IMR-90 (cell line): ENCODE data around the gene SMIM24. TPM values are rescaled to one million over a fixed set of nuclear protein-coding genes. Genes with fewer than 3 reads are reported as not detected.
"Not testable (repeated sequence)": the region's sequence is repeated elsewhere in the genome, so short reads cannot be mapped to it uniquely, and the experiment has no call there.

Experiments
- ATAC-seq: fragments of 200-7000 bp; cut with Tn5 transposase; 2 replicates; pipeline ENCODE4 v1.9.1; 2020; ENCODE audit warnings: low read depth, mild to moderate bottlenecking, moderate library complexity
- Bru-seq: library from RNA; stranded (reverse); fragments of 400-500 nt; gene quantifications from one replicate; lab custom pipeline; 2021; lab: Mats Ljungman, UMichigan
- BruChase-seq, 2 experiments: library from RNA; stranded (reverse); fragments of 400-500 nt; gene quantifications; one replicate each; lab custom pipeline; 2021; lab: Mats Ljungman, UMichigan
- BruUV-seq: library from RNA; stranded (reverse); fragments of 400-500 nt; replicated peaks from 2 replicates; lab custom pipeline; 2021; lab: Mats Ljungman, UMichigan
- CTCF ChIA-PET: fragments of 300-600 bp; formaldehyde crosslinking; extraction: SDS; loops from one replicate; lab custom pipeline; 2021; ENCODE audit warnings: antibody characterized with exemption; lab: Yijun Ruan, JAX
- POLR2A ChIA-PET: fragments of 300-600 bp; sonication (Branson Sonifier 250); formaldehyde crosslinking; loops from one replicate; lab custom pipeline; 2022; ENCODE audit warnings: antibody characterized with exemption; ENCODE audit not compliant: unreplicated experiment; lab: Charles Lee
- DNase-seq: peaks from one replicate; pipeline ENCODE4 v3.0.0; 2013
- H2AFZ ChIP-seq: replicated peaks from 2 replicates; pipeline ENCODE3; 2013; ENCODE audit warnings: low read length, mild to moderate bottlenecking; ENCODE audit not compliant: poor library complexity
- H2AK5ac ChIP-seq: 2 replicates; pipeline ENCODE4 v1.6.1; 2013; ENCODE audit warnings: low read depth, low read length, inconsistent platforms
- H2AK9ac ChIP-seq: replicated peaks from 2 replicates; pipeline ENCODE3; 2013; ENCODE audit warnings: mild to moderate bottlenecking, low read depth, low read length, moderate library complexity; ENCODE audit not compliant: poor library complexity
- H2BK120ac ChIP-seq: 2 replicates; pipeline ENCODE4 v1.6.1; 2013; ENCODE audit warnings: low read depth, low read length, inconsistent platforms
- H2BK15ac ChIP-seq: 3 replicates; pipeline ENCODE4 v1.6.1; 2013; ENCODE audit warnings: low read depth, low read length, inconsistent platforms
- H2BK20ac ChIP-seq: 2 replicates; pipeline ENCODE4 v1.6.1; 2013; ENCODE audit warnings: low read depth, mild to moderate bottlenecking, inconsistent platforms, low read length, moderate library complexity
- H2BK5ac ChIP-seq: 2 replicates; pipeline ENCODE4 v1.6.1; 2013; ENCODE audit warnings: mild to moderate bottlenecking, low read depth, low read length, inconsistent platforms; ENCODE audit not compliant: poor library complexity, severe bottlenecking
- H3K14ac ChIP-seq: replicated peaks from 2 replicates; pipeline ENCODE4 v1.6.1; 2013; ENCODE audit warnings: low read depth, low read length, inconsistent platforms
- H3K18ac ChIP-seq: 2 replicates; pipeline ENCODE4 v1.6.1; 2013; ENCODE audit warnings: low read depth, low read length, control low read depth
- H3K23ac ChIP-seq: 2 replicates; pipeline ENCODE4 v1.6.1; 2013; ENCODE audit warnings: low read depth, low read length, inconsistent platforms
- H3K27ac ChIP-seq: 2 replicates; pipeline ENCODE4 v1.5.1; 2013; ENCODE audit warnings: mild to moderate bottlenecking, control low read depth, low read length; ENCODE audit not compliant: insufficient read depth
- H3K27me3 ChIP-seq: 2 replicates; pipeline ENCODE4 v1.6.1; 2013; ENCODE audit warnings: low read length; ENCODE audit not compliant: control insufficient read depth, insufficient read depth
- H3K36me3 ChIP-seq: 2 replicates; pipeline ENCODE4 v1.6.1; 2013; ENCODE audit warnings: low read length, mixed read lengths; ENCODE audit not compliant: control insufficient read depth, insufficient read depth
- H3K4ac ChIP-seq: 2 replicates; pipeline ENCODE4 v1.6.1; 2013; ENCODE audit warnings: low read depth, low read length, inconsistent platforms
- H3K4me1 ChIP-seq: 2 replicates; pipeline ENCODE4 v1.6.1; 2013; ENCODE audit warnings: low read length, mixed read lengths; ENCODE audit not compliant: control insufficient read depth, insufficient read depth
- H3K4me2 ChIP-seq: 2 replicates; pipeline ENCODE4 v1.6.1; 2013; ENCODE audit warnings: low read depth, mild to moderate bottlenecking, control low read depth, low read length, moderate library complexity
- H3K4me3 ChIP-seq: 2 replicates; pipeline ENCODE4 v1.5.1; 2013; ENCODE audit warnings: low read depth, mild to moderate bottlenecking, control low read depth, low read length, moderate library complexity; ENCODE audit not compliant: insufficient read depth
- H3K56ac ChIP-seq: 2 replicates; pipeline ENCODE4 v1.6.1; 2013; ENCODE audit warnings: low read length, inconsistent platforms; ENCODE audit not compliant: insufficient read depth; ENCODE audit errors: extremely low read depth
- H3K79me1 ChIP-seq, 2 experiments: 2 replicates each; pipeline ENCODE4 v1.6.1; 2013; ENCODE audit warnings: low read length in 2 of 2, inconsistent platforms in 1 of 2, low read depth in 1 of 2
- H3K9ac ChIP-seq: 2 replicates; pipeline ENCODE4 v1.6.1; 2013; ENCODE audit warnings: low read depth, low read length, control low read depth
- H3K9me1 ChIP-seq: 2 replicates; pipeline ENCODE4 v1.6.1; 2013; ENCODE audit warnings: low read length, inconsistent platforms; ENCODE audit not compliant: insufficient read depth
- H3K9me3 ChIP-seq: 2 replicates; pipeline ENCODE4 v1.6.1; 2013; ENCODE audit warnings: low read length; ENCODE audit not compliant: control insufficient read depth, insufficient read depth
- H4K20me1 ChIP-seq: 2 replicates; pipeline ENCODE4 v1.6.1; 2013; ENCODE audit warnings: low read length, inconsistent platforms; ENCODE audit not compliant: insufficient read depth
- H4K5ac ChIP-seq: 2 replicates; pipeline ENCODE4 v1.6.1; 2013; ENCODE audit warnings: mild to moderate bottlenecking, low read depth, low read length, control low read depth
- H4K8ac ChIP-seq, 2 experiments: 2 replicates each; pipeline ENCODE4 v1.6.1; 2013; ENCODE audit warnings: low read depth in 2 of 2, low read length in 2 of 2, control low read depth in 1 of 2, inconsistent platforms in 1 of 2
- H4K91ac ChIP-seq: 2 replicates; pipeline ENCODE4 v1.6.1; 2013; ENCODE audit warnings: low read depth, low read length, inconsistent platforms; ENCODE audit not compliant: insufficient read depth
- CHD1 ChIP-seq: IDR thresholded peaks from 2 replicates; pipeline ENCODE4 v1.6.1; 2012; ENCODE audit warnings: low read depth, low read length, improper control_type of control experiment
- WGBS, 2 experiments: methylation state at CpG; one replicate each; pipeline versions ENCODE4 v1.1.5 to v1.1.7; 2013; ENCODE audit warnings: missing lambda C conversion rate in 2 of 2; ENCODE audit not compliant: insufficient read length in 1 of 2; ENCODE audit errors: extremely low coverage in 2 of 2; 5-methylcytosine and 5-hydroxymethylcytosine counted together
- dilution Hi-C: fragments of 300-500 bp; cut with HindIII; formaldehyde crosslinking; loops from one replicate; pipeline ENCODE4 v1.14.3; 2018; ENCODE audit warnings: low sequenced_read_pairs; ENCODE audit not compliant: unreplicated experiment
- in situ Hi-C: fragments of 300-500 bp; cut with MboI; formaldehyde crosslinking; loops from 3 replicates; pipeline ENCODE4 v1.14.3; 2019; ENCODE audit warnings: low sequenced_read_pairs, inconsistent platforms, mixed read lengths
- intact Hi-C: fragments of 100-400 bp; cut with micrococcal nuclease; formaldehyde crosslinking; loops from 2 replicates; pipeline ENCODE4 v1.10.0; 2022
- long read RNA-seq: library from polyadenylated mRNA; unstranded; transcript quantifications from one replicate; pipeline ENCODE4 v2.0.0, GENCODE V29; 2021; ENCODE audit not compliant: unreplicated experiment
- polyA plus RNA-seq, 3 experiments: library from polyadenylated mRNA; depleted of rRNA; stranded (reverse); fragments of >200 nt; gene quantifications; 2 replicates each; pipeline ENCODE4 v1.2.3, GENCODE V29; 2012; ENCODE audit warnings: low replicate concordance in 1 of 3
- total RNA-seq: library from RNA; depleted of rRNA; stranded (reverse); fragments of >200 nt; gene quantifications from 2 replicates; pipeline ENCODE4 v1.2.3, GENCODE V29; 2012; rRNA removed

The SMIM24 gene
- total RNA-seq (not detected in 2 replicates), polyA plus RNA-seq (2012; rRNA removed) (not detected in 2 replicates), Bru-seq, nascent RNA (not detected), BruChase-seq, experiment 1, labeled RNA remaining after a 6-hour chase (percentile 9 among the genes with signal in this experiment), BruChase-seq, experiment 2, labeled RNA remaining after a 2-hour chase (not detected)
- polyA plus RNA-seq (2012; cell fraction: cytosol; rRNA removed): 0.09 TPM in 1 of 2 replicates, not detected in the other
- not detected in 2 replicates for polyA plus RNA-seq (2012; cell fraction: nucleus; rRNA removed; ENCODE audit: low replicate concordance)
- long read RNA-seq: 0 reads

DNA sequence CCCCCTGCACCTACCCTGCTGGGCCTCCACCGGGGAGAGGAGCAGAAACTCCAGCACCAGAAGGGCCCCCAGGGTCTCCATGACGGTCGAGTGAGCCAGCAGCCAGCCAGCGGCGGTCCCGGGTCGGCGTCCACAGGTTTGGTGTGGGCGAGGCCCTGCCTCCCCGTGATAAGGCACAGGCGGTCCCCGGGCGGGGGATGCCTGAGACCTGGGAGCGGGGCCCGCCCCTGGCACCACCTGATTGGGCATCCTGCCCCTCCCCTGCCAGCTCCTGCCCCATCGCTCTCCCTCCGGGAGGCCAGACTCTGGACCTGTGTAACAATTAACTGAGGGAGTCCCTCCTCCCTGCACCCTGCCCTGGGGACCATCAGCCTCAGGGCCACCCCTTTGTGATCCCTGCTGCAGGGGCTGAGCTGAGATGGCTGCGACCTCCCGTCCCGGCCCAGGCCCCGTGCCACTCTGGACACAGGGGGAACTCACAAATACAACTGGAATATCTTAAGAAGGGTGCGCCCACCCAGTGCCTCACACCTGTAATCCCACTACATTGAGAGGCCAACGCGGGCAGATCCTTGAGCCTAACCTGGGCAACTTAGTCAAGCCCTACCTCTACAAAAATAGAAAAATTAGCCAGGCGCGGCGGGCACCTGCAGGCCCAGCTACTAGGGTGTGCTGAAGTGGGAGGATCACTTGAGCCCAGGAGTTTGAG, at the start of gene SMIM24:
SMIM24 (minus strand) TSS at position 143 of the 709 bp plus-strand sequence; CDS start at position 81, 62 bp downstream.
- Histone ChIP-seq H2AK5ac (no peak within 1 kb of the TSS), H4K91ac (no peak within 1 kb of the TSS), H3K4me1 (no peaks in the 10 kb centered on the region), H2AFZ (no peak within 1 kb of the TSS), H3K18ac (no peak within 1 kb of the TSS), H2BK5ac (no peak within 1 kb of the TSS), H2AK9ac (no peak within 1 kb of the TSS), H3K4me3 (no peak within 1 kb of the TSS), H3K27ac (no peak within 1 kb of the TSS), H2BK15ac (no peak within 1 kb of the TSS), H3K9me1 (no peaks in the 10 kb centered on the region), H3K79me1 (no peaks in the 10 kb centered on the region), H3K36me3 (no peaks in the 10 kb centered on the region), H4K5ac (no peak within 1 kb of the TSS), H3K9ac (no peak within 1 kb of the TSS), H3K56ac (no peak within 1 kb of the TSS), H4K20me1 (no peaks in the 10 kb centered on the region), H3K23ac (no peak within 1 kb of the TSS), H2BK20ac (no peak within 1 kb of the TSS), H3K9me3 (no peaks in the 10 kb centered on the region; the same call in 1 of the 2 replicates), H3K4ac (no peak within 1 kb of the TSS), H4K8ac (no peak within 1 kb of the TSS), H3K27me3 (peaks cover 38% of the 10 kb centered on the region), H2BK120ac (no peak within 1 kb of the TSS), H3K14ac (no peak within 1 kb of the TSS), H3K4me2 (no peak within 1 kb of the TSS)
- in situ Hi-C loops: loop anchor here (25.0 kb wide), 1 partner anchor 518 kb away; no protein-coding TSS in a partner anchor
- no peak for TF ChIP-seq CHD1
- DNase-seq (no peak), ATAC-seq (no peak)
- intact Hi-C loops: no loop called here
- CTCF ChIA-PET: interaction anchor here (1.5 kb wide), 1 partner anchor 175 kb away, joined by 4 read pairs; no protein-coding TSS in a partner anchor
- BruUV-seq: no TSS peak
- POLR2A ChIA-PET: no interaction called here
- 40% methylated on average over 4 of the region's 27 CpGs; no CpG with 5 or more reads in 1 of the 2 experiments for whole genome bisulfite sequencing, 2 experiments
- dilution Hi-C loops: no loop called here

DNA sequence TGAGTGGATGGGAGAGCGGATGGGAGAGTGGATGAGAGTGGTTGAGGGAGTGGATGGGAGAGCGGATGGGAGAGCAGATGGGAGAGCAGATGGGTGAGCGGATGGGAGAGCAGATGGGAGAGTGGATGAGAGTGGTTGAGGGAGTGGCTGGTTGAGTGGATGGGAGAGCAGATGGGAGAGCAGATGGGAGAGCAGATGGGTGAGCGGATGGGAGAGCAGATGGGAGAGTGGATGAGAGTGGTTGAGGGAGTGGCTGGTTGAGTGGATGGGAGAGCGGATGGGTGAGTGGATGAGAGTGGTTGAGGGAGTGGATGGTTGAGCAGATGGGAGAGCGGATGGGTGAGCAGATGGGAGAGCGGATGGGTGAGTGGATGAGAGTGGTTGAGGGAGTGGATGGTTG, 49.0 kb upstream of the SMIM24 start:
- H4K8ac ChIP-seq, H2AFZ ChIP-seq, H3K14ac ChIP-seq, BruUV-seq, H3K4me3 ChIP-seq, H3K4ac ChIP-seq, H3K18ac ChIP-seq, dilution Hi-C loops, H3K56ac ChIP-seq, H2AK5ac ChIP-seq, H3K4me1 ChIP-seq, intact Hi-C loops, H3K4me2 ChIP-seq, ATAC-seq, H4K91ac ChIP-seq, H2BK5ac ChIP-seq, H3K9ac ChIP-seq, H2BK20ac ChIP-seq, H3K9me3 ChIP-seq, H2BK120ac ChIP-seq, H2BK15ac ChIP-seq, H4K5ac ChIP-seq, in situ Hi-C loops, POLR2A ChIA-PET, CTCF ChIA-PET, H3K27ac ChIP-seq, DNase-seq, H3K9me1 ChIP-seq, H2AK9ac ChIP-seq, H3K23ac ChIP-seq, H3K27me3 ChIP-seq: not testable (repeated sequence)
- Histone ChIP-seq H4K20me1 (peaks cover 14% of the 10 kb centered on the region; the same call in 1 of the 2 replicates), H3K36me3 (peaks cover 70% of the 10 kb centered on the region), H3K79me1 (peaks cover 14 to 28% of the 10 kb centered on the region in 2 experiments)
- WGBS, 2 experiments: 100% methylated on average over 7 of the region's 7 CpGs; no CpG with 5 or more reads in 1 of the 2 experiments
